Activated CD8-positive, alpha-beta T cell treated with anti-CD3 and anti-CD28 coated beads, Interleukin-2, amount 10 ng/mL, durations not matched to agents 7 days and 5 days (primary cell): Measurements from ENCODE around the gene CD82. TPM values are rescaled to one million over a fixed set of nuclear protein-coding genes. Genes with fewer than 3 reads are reported as not detected.
"Not testable (repeated sequence)": the region's sequence is repeated elsewhere in the genome, so short reads cannot be mapped to it uniquely, and the experiment has no call there.

Experiments
- ATAC-seq: fragments of 150-1000 bp; cut with Tn5 transposase; one replicate; pipeline ENCODE4 v1.10.0; 2021; ENCODE audit warnings: moderate library complexity
- CTCF ChIA-PET: fragments of 350-600 bp; sonication (Branson Sonifier 250); formaldehyde crosslinking; loops from one replicate; lab custom pipeline; 2021; ENCODE audit warnings: antibody characterized with exemption; lab: Charles Lee
- POLR2A ChIA-PET: fragments of 350-600 bp; sonication (Branson Sonifier 250); formaldehyde crosslinking; loops from one replicate; lab custom pipeline; 2021; ENCODE audit warnings: antibody characterized with exemption; lab: Charles Lee
- DNase-seq: peaks from one replicate; pipeline ENCODE4 v3.0.0-alpha.2; 2020
- H3K27ac Mint-ChIP-seq: one replicate; pipeline ENCODE4 v1.8.0; 2021; ENCODE audit warnings: mild to moderate bottlenecking, mixed read lengths
- H3K27me3 Mint-ChIP-seq: one replicate; pipeline ENCODE4 v1.8.0; 2021; ENCODE audit warnings: low read depth, mixed read lengths
- H3K36me3 Mint-ChIP-seq: one replicate; pipeline ENCODE4 v1.8.0; 2021; ENCODE audit warnings: low read depth, mixed read lengths
- H3K4me1 Mint-ChIP-seq: one replicate; pipeline ENCODE4 v1.8.0; 2021; ENCODE audit warnings: low read depth, mixed read lengths
- H3K4me3 Mint-ChIP-seq: one replicate; pipeline ENCODE4 v1.8.0; 2021; ENCODE audit warnings: mild to moderate bottlenecking, mixed read lengths
- H3K9me3 Mint-ChIP-seq: one replicate; pipeline ENCODE4 v1.8.0; 2022; ENCODE audit warnings: mixed read lengths; ENCODE audit not compliant: insufficient read depth
- total RNA-seq, 2 experiments: library from RNA; stranded (reverse); gene quantifications; one replicate each; pipeline ENCODE4 v1.2.3, GENCODE V29; 2021

Gene CD82
- total RNA-seq, 2 experiments from 2014 or later, result 68.2 to 72.9 TPM

- Mint-ChIP-seq H3K4me3 (no peak overlapping the region), H3K27me3 (peaks cover 8% of the 10 kb centered on the region), H3K4me1 (no peaks in the 10 kb centered on the region), H3K36me3 (no peaks in the 10 kb centered on the region), H3K9me3 (no peaks in the 10 kb centered on the region), H3K27ac (no peak overlapping the region)
- DNase-seq, result no peak
- ATAC-seq, result no peak
- POLR2A ChIA-PET, result no interaction called here
- CTCF ChIA-PET, result interaction anchor here (0.6 to 4.6 kb wide), 5 partner anchors 13 to 426 kb away, joined by 3 to 26 read pairs (median 6); no protein-coding TSS in a partner anchor
Measured at GRCh38 chr11:44536788-44537516, 28.5 kb upstream of the CD82 start.

GRCh38 chr11:44537679-44538078, 27.8 kb upstream of the CD82 start:
- ATAC-seq, result no peak

GRCh38 chr11:44538375-44539054, 26.9 kb upstream of the CD82 start:
- CTCF ChIA-PET, result interaction anchor here (1.1 to 4.6 kb wide), 5 partner anchors 9 to 444 kb away, joined by 3 to 26 read pairs (median 6); partner anchors contain the start of gene EXT2
- ATAC-seq, result peak; percentile 90

More at GRCh38 chr11:44537679-44538078, 27.8 kb upstream of the CD82 start:
- Mint-ChIP-seq H3K27me3 (peaks cover 8% of the 10 kb centered on the region), H3K4me3 (no peak overlapping the region), H3K4me1 (no peaks in the 10 kb centered on the region), H3K9me3 (no peaks in the 10 kb centered on the region), H3K27ac (no peak overlapping the region), H3K36me3 (no peaks in the 10 kb centered on the region)
- ChIA-PET CTCF (interaction anchor here (1.5 to 4.6 kb wide), 3 partner anchors 14 to 443 kb away, joined by 6 to 26 read pairs (median 9); partner anchors contain the start of gene EXT2), POLR2A (no interaction called here)
- no peak for DNase-seq

GRCh38 chr11:44539971-44540370, 25.5 kb upstream of the CD82 start:
- Mint-ChIP-seq H3K27ac (no peak overlapping the region), H3K4me1 (no peaks in the 10 kb centered on the region), H3K9me3 (no peaks in the 10 kb centered on the region), H3K36me3 (no peaks in the 10 kb centered on the region), H3K4me3 (no peak overlapping the region), H3K27me3 (peaks cover under 1% of the 10 kb centered on the region)
- DNase-seq, result no peak
- ChIA-PET POLR2A (no interaction called here), CTCF (interaction anchor here (0.7 to 4.6 kb wide), 8 partner anchors 17 to 445 kb away, joined by 3 to 26 read pairs (median 3); partner anchors contain the start of gene EXT2)
- ATAC-seq, result no peak

More at GRCh38 chr11:44538375-44539054, 26.9 kb upstream of the CD82 start:
- no peaks in the 10 kb centered on the region for H3K4me1 Mint-ChIP-seq
- H3K27ac Mint-ChIP-seq, result no peak overlapping the region
- DNase-seq, result peak; percentile 82
- no peak overlapping the region for H3K4me3 Mint-ChIP-seq
- no peaks in the 10 kb centered on the region for H3K36me3 Mint-ChIP-seq
- peaks cover 8% of the 10 kb centered on the region for H3K27me3 Mint-ChIP-seq
- H3K9me3 Mint-ChIP-seq, result no peaks in the 10 kb centered on the region
- POLR2A ChIA-PET, result no interaction called here

GRCh38 chr11:44540667-44541066, 24.8 kb upstream of the CD82 start:
- no peak overlapping the region for H3K4me3 Mint-ChIP-seq
- H3K36me3 Mint-ChIP-seq, result no peaks in the 10 kb centered on the region
- H3K27me3 Mint-ChIP-seq, result no peaks in the 10 kb centered on the region
- ChIA-PET CTCF (interaction anchor here (1.1 to 4.6 kb wide), 4 partner anchors 18 to 407 kb away, joined by 3 to 26 read pairs (median 10); no protein-coding TSS in a partner anchor), POLR2A (no interaction called here)
- no peaks in the 10 kb centered on the region for H3K9me3 Mint-ChIP-seq
- DNase-seq, result no peak
- H3K27ac Mint-ChIP-seq, result no peak overlapping the region
- ATAC-seq, result no peak
- no peaks in the 10 kb centered on the region for H3K4me1 Mint-ChIP-seq

- no peak overlapping the region for H3K4me3 Mint-ChIP-seq
- no peaks in the 10 kb centered on the region for H3K36me3 Mint-ChIP-seq
- no peak overlapping the region for H3K27ac Mint-ChIP-seq
- no peak for DNase-seq
- CTCF ChIA-PET, result no interaction called here
- peak; percentile 45 for ATAC-seq
- no peaks in the 10 kb centered on the region for H3K4me1 Mint-ChIP-seq
- no peaks in the 10 kb centered on the region for H3K9me3 Mint-ChIP-seq
- no peaks in the 10 kb centered on the region for H3K27me3 Mint-ChIP-seq
- POLR2A ChIA-PET, result no interaction called here
Measured at GRCh38 chr11:44542372-44542771, 23.1 kb upstream of the CD82 start.

- DNase-seq, H3K36me3 Mint-ChIP-seq, CTCF ChIA-PET, H3K4me3 Mint-ChIP-seq, POLR2A ChIA-PET, ATAC-seq, H3K4me1 Mint-ChIP-seq, H3K27ac Mint-ChIP-seq, H3K27me3 Mint-ChIP-seq, H3K9me3 Mint-ChIP-seq: not testable (repeated sequence)
Measured at GRCh38 chr11:44546984-44547383, 18.5 kb upstream of the CD82 start.

GRCh38 chr11:44547534-44547933, 17.9 kb upstream of the CD82 start:
- H3K9me3 Mint-ChIP-seq, H3K4me1 Mint-ChIP-seq, H3K27ac Mint-ChIP-seq, DNase-seq, POLR2A ChIA-PET, H3K4me3 Mint-ChIP-seq, CTCF ChIA-PET, ATAC-seq, H3K36me3 Mint-ChIP-seq, H3K27me3 Mint-ChIP-seq: not testable (repeated sequence)

- DNase-seq, result no peak
- H3K27ac Mint-ChIP-seq, result no peak overlapping the region
- no peak for ATAC-seq
- no peak overlapping the region for H3K4me3 Mint-ChIP-seq
- ChIA-PET POLR2A (no interaction called here), CTCF (no interaction called here)
- no peaks in the 10 kb centered on the region for H3K4me1 Mint-ChIP-seq
- no peaks in the 10 kb centered on the region for H3K36me3 Mint-ChIP-seq
- peaks cover 5% of the 10 kb centered on the region for H3K27me3 Mint-ChIP-seq
- no peaks in the 10 kb centered on the region for H3K9me3 Mint-ChIP-seq
Measured at GRCh38 chr11:44548032-44548695, 17.3 kb upstream of the CD82 start.

- H3K4me3 Mint-ChIP-seq, DNase-seq, H3K4me1 Mint-ChIP-seq, H3K27me3 Mint-ChIP-seq, H3K9me3 Mint-ChIP-seq, CTCF ChIA-PET, ATAC-seq, POLR2A ChIA-PET, H3K36me3 Mint-ChIP-seq, H3K27ac Mint-ChIP-seq: not testable (repeated sequence)
Measured at GRCh38 chr11:44548961-44549749, 16.3 kb upstream of the CD82 start.

GRCh38 chr11:44550123-44550522, 15.3 kb upstream of the CD82 start:
- CTCF ChIA-PET, result no interaction called here
- Mint-ChIP-seq H3K4me1 (no peaks in the 10 kb centered on the region), H3K9me3 (no peaks in the 10 kb centered on the region), H3K36me3 (no peaks in the 10 kb centered on the region), H3K4me3 (no peak overlapping the region), H3K27me3 (peaks cover 9% of the 10 kb centered on the region), H3K27ac (no peak overlapping the region)
- ATAC-seq (no peak), DNase-seq (no peak)
- POLR2A ChIA-PET, result no interaction called here
